ENCODE data around the gene ANKRD17.
"Not testable (repeated sequence)": the region's sequence is repeated elsewhere in the genome, so short reads cannot be mapped to it uniquely, and the experiment has no call there.

The ANKRD17 gene

GRCh38 chr4:73247100-73247499 is 11.5 kb downstream of the ANKRD17 start:
- no peak for DNase-seq

- no peak for DNase-seq
These were observed 12.6 kb downstream of the ANKRD17 start for GRCh38 chr4:73245955-73246354.

- no peak for DNase-seq
These were observed 13.5 kb downstream of the ANKRD17 start for GRCh38 chr4:73244945-73245601.

GRCh38 chr4:73237044-73237443 is 21.6 kb downstream of the ANKRD17 start:
- no peak for DNase-seq

- DNase-seq, result no peak
These were observed 22.4 kb downstream of the ANKRD17 start for GRCh38 chr4:73236151-73236550.

- no peak for DNase-seq
These were observed 23.9 kb downstream of the ANKRD17 start for GRCh38 chr4:73234712-73235111.

- no peak for DNase-seq
These were observed 26.8 kb downstream of the ANKRD17 start for GRCh38 chr4:73231518-73232487.

GRCh38 chr4:73230865-73231517 is 27.6 kb downstream of the ANKRD17 start:
- DNase-seq, result no peak

- DNase-seq, result not testable (repeated sequence)
These were observed 29.8 kb downstream of the ANKRD17 start for GRCh38 chr4:73228800-73229199.

- DNase-seq, result no peak
These were observed 33.7 kb downstream of the ANKRD17 start for GRCh38 chr4:73224886-73225285.

- no peak for DNase-seq
These were observed 35.3 kb downstream of the ANKRD17 start for GRCh38 chr4:73223258-73223650.

- peak; percentile 75 for DNase-seq
These were observed 35.9 kb downstream of the ANKRD17 start for GRCh38 chr4:73222466-73223257.

- no peak for DNase-seq
These were observed 36.9 kb downstream of the ANKRD17 start for GRCh38 chr4:73221734-73222133.

GRCh38 chr4:73220815-73221214 is 37.8 kb downstream of the ANKRD17 start:
- no peak for DNase-seq

GRCh38 chr4:73213916-73214653 is 44.5 kb downstream of the ANKRD17 start:
- DNase-seq, result no peak

GRCh38 chr4:73212982-73213730 is 45.4 kb downstream of the ANKRD17 start:
- DNase-seq, result no peak

GRCh38 chr4:73211968-73212367 is 46.6 kb downstream of the ANKRD17 start:
- DNase-seq, result no peak

- no peak for DNase-seq
These were observed 50.2 kb downstream of the ANKRD17 start for GRCh38 chr4:73208376-73208775.

- no peak for DNase-seq
These were observed 52.4 kb downstream of the ANKRD17 start for GRCh38 chr4:73206236-73206635.

- no peak for DNase-seq
These were observed 53.1 kb downstream of the ANKRD17 start for GRCh38 chr4:73205482-73205881.

- not testable (repeated sequence) for DNase-seq
These were observed 54.6 kb downstream of the ANKRD17 start for GRCh38 chr4:73203976-73204375.
